GM19240 (cell line): Measurements from ENCODE around the gene OVAAL.
A peak's percentile ranks its signal among the peaks of the same experiment; 100 is the strongest.

ENCODE experiments used
- DNase-seq: peaks from one replicate; pipeline ENCODE4 v3.0.0; 2011; ENCODE audit warnings: low spot score; ENCODE audit not compliant: insufficient read length

OVAAL gene

DNA sequence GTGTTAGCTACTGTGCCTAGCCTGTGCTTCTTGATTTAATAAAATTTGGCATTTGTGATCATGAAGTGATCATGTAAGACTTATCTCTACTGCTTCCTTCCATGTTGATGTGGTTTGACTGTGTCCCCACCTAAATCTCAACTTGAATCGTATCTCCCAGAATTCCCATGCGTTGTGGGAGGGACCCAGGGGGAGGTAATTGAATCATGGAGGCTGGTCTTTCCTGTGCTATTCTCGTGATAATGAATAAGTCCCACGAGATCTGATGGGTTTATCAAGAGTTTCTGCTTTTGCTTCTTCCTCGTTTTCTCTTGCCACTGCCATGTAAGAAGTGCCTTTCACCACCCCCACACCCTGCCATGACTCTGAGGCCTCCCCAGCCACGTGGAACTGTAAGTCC lies at the start of gene OVAAL:
TSS of gene OVAAL (plus strand) at position 301 of the 400 bp plus-strand sequence.
- no peak for DNase-seq

GRCh38 chr1:180510882-180511281 lies 47.9 kb upstream of the OVAAL start:
- DNase-seq = no peak

DNA sequence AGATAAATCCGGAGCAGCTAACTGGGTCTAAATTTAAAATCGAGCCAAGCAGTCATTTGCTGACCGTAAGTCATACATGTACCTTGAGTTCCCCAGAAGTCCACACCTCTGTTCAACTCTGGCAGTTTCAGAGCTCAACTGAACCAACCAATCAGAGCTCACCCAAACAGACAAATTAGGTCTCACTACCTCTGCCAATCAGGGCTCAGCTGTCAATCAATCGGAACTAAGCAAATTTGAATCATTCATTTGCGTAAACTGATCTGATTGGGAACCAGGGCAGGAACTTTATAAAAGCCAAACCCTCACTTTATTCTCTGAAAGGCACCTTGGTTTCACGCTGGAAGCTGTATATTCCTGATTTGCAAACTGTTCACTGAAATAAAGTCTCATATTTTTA lies 45.2 kb upstream of the OVAAL start:
- no peak for DNase-seq

GRCh38 chr1:180515364-180515763 lies 43.4 kb upstream of the OVAAL start:
- DNase-seq = no peak

GRCh38 chr1:180515857-180516388 lies 42.8 kb upstream of the OVAAL start:
- DNase-seq = peak; percentile 72

DNA sequence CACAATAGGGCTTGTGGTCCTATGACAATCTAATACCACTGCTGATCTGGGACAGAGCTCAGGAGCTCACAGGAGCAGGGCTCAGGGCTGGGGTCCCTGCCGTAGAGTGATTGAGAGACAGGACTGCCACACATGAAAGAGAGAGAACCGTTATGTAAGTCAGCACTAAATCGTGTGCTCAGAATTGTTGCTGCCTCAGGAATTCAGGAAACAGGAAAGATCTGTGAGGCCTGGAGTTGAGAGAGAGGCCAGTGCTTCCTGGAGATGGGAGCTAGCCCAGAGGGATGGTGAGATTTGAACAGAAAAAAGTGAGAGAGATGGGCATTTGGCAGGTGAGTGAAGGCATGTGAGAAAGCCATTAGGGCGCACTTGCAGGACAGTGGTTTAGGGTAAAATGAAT lies 38.9 kb upstream of the OVAAL start:
- DNase-seq = no peak

GRCh38 chr1:180521474-180522212 lies 37.1 kb upstream of the OVAAL start:
- no peak for DNase-seq

DNA sequence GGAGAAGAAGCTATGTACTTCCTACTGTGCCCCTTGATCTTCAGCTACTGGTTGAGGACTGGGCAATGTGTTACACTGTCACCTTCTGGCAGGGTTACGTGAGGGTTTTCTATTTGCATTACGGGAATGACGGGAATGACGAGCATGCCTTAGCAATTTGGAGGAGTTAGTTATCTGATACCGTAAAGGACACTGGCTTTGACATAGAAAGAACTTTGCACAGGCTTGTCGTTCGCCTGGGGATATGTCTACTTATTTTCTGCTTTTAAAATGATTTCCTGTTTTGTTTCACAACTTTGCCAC lies 36.6 kb upstream of the OVAAL start:
- DNase-seq = no peak

- DNase-seq = no peak
These were observed 34.4 kb upstream of the OVAAL start for GRCh38 chr1:180524160-180524914.

DNA sequence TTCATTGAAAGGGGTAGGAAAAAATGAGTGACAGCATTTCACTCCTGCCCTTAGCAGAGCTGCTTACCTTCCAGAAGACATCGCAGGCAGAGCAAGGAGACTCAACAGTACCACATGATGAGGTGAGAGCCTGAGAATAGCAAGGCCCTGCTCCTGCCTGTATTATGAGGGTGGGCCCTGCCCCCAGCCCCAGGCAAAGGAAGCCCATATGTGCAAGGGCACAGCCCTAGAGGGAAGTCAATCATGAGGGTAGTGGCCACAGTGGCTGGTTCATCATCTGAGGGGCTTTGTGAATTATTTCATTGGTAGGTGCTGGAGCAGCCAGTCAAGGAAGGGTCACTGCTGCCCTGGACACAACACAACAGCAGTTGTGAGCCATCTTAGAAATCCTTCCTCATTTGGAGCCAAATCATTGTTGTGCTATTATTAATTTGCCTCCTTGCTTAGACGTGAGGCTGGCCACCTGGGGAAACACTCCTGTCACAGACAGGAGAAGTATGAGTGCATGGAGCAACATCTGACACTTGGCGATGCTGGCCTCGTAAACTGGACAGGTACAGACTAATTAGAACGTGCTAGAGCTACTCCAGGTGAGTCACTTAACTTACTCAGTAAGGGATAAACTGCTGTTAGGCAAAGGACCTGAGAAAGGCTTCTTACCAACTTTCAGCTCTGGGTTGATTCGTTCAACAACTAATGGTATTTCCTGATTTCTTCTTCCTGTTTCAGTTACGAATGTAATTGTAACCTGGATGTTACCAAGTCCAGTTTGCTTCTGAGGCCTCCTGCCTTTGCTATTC lies 33.6 kb upstream of the OVAAL start:
- no peak for DNase-seq

DNA sequence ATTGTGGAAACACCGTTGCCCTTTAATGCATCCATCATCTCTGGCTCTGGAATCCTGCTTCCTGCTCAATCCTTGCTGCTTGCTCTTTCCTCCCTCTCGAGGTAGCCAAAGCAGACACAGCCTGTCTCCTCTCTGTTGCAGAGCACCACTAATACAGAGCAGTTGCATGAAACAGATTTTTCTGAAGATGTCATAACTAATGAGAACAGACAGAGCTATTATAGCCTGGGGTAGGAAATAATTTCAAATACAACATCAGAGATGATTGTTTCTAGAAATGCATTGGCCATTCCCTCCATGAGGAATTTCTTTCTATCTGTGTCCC lies 33.1 kb upstream of the OVAAL start:
- no peak for DNase-seq

DNA sequence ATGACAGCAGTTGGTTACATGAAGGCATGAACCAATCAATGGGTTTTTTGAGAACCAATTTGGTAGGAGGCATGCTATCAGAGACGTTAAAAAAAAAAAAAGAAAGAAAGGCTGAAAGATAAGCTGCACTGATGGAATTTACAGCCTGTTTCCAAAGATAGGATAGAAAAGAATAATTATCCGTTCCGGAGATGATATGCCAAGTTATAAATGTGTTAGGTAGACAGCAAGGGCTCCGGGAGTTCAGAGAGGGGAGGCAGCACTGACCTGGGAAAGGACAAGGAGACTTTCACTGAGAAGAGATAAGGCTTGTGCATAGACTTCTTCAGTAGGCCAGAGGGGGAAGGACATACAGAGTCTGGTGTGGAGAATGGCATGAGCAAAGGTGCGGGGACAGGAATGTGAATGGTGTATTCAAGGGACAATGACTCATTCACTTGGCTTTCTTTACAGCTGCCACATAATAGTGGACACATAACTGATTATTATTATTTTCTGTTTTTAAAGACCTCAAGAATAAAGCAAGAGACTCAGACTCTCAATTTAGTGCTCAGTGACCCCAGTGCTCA lies 31.6 kb upstream of the OVAAL start:
- no peak for DNase-seq

DNA sequence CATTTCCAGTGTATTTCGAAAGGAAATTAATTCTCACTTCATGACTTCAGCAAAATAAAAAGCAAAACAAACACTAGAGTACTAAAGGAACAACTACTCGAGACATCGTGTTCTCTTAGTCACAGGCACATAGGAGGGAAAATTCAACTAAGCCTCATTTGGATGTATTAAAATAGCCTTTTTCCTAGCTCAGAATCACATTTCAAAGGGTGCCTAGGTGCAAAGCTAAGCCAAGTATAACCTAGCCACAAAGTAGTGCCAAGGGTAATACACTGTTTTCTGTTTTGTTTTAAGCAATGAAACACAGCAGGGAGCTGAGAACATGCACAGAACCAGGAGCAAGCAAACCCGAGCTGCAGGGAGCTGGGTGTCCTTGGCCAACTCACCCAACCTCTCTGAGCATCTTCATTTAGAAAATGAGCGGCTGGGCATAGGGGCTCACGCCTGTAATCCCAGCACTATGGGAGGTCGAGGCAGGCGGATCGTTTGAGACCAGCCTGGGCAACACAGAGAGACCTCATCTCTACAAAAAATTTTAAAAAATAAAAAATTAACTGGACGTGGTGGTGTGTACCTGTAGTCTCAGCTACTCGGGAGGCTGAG lies 29.8 kb upstream of the OVAAL start:
- no peak for DNase-seq

DNA sequence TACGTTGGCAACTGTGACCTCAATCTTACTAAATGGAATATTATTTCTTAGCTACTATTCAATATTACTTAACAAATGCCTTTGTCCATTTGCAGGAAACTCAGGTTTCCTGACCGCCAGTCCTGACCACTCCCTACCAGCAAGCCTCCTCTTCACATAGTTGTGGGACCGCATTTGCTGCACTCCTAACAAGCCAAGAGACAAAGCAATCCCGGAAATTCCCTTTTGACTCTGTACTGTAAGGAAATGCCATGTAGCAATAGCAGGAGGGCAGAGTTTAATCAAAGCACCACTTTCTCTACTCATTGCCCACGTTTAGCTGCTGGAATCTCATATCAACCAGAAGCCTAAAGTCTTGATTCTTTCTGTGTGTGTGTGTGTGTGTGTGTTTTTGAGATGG lies 28.3 kb upstream of the OVAAL start:
- no peak for DNase-seq

- no peak for DNase-seq
These were observed 25.9 kb upstream of the OVAAL start for GRCh38 chr1:180532854-180533253.

DNA sequence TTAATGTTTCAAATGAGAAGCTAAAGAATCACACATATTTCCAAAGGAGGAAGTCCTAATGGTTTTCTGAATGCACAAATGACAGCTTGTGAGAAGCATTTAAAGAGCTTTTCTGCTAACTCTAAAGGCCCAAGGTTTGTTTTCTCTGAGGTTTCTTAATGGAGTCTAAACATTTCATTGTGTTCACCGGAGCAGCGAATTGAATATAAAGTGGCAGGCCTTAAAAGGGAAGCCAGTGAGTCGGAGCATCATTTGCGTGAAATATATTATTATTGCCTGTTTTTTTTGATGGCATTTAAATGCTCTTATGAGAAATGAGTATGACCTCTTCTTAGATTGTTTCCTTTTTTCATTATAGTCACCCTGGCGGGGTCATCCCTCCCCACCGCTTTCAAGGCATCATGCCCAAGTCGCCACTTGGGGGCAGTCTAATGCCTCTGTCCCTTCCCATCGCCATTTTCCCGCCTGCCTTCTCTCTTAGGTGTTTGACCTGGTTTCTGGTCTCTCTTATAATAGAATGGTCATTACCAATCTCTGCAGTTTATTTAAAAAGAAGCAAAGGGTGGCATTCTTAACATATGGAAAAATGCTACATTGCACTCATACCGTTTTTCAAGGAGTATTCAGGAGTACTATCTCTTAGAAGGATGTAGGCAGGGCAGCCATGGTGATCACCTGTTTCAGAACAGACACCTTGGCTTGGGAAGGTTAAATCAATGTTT lies 25.3 kb upstream of the OVAAL start:
- peak; percentile 59 for DNase-seq

- no peak for DNase-seq
These were observed 24.6 kb upstream of the OVAAL start for GRCh38 chr1:180534214-180534613.

DNA sequence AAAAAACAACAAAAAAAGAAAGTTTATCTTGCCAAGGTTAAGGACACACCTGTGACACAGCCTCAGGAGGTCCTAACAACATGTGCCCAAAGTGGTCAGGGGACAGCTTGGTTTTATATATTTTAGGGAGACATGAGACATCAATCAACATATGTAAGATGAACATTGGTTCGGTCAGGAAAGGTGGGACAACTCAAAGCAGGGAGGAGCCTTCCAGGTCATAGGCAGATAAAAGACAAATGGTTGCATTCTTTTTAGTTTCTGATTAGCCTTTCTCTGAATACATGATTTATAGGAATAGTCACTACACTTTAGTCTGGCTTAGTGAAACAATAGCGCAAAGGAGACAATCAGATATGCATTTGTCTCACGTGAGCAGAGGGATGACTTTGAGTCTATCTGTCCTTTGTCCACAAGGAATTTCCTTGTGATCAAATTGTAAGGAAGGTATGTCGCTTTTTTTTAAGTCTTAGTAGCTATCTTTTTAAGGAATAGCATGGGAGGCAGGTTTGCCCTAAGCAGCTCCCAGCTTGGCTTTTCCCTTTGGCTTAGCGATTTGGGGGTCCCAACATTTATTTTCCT lies 23.3 kb upstream of the OVAAL start:
- DNase-seq = no peak

DNA sequence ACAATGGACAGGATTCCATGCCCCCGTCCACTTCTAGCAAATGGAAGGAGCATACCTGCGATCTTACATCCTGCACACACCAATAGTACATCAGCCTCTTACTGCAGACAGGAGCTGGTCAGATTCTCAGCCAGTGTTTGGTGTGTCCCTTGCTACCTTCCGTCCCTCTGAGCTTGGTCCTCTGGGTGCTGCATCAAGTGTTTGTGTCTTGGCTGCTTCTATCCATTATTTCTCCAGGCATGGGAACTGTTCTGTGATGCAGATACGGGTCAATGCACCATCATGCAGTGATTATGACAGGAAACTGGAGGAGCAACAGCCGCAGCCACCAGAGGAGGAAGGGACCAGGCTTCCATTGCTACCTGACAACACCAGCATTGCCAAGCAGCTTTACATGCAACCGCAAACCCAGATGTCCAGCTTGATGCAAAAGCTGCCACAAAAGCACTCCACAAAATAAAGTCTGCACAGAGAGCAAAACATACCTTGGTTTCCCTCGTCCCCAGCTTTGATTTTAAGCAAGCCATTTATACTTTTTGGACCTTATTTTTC lies 21.9 kb upstream of the OVAAL start:
- DNase-seq = no peak

GRCh38 chr1:180539136-180539535 lies 19.6 kb upstream of the OVAAL start:
- no peak for DNase-seq
